Ovary (tissue), 10 donors: Measurements from ENCODE around the gene MYBPH. TPM values are rescaled to one million over a fixed set of nuclear protein-coding genes. Genes with fewer than 3 reads are reported as not detected.

ENCODE experiments used
- DNase-seq, 5 donors: peaks; one replicate each; pipeline ENCODE4 v3.0.0-alpha.2; 2019 to 2020
- H3K27ac ChIP-seq, 2 donors: fragments of 200-600 bp; one replicate each; pipeline versions ENCODE4 v1.5.1 to v1.8.0; 2019 to 2022
- H3K27me3 ChIP-seq: fragments of 200-600 bp; one replicate; pipeline ENCODE4 v1.8.0; 2022
- H3K36me3 ChIP-seq: fragments of 200-600 bp; sonication (generic); one replicate; pipeline ENCODE4 v1.5.1; 2019
- H3K4me1 ChIP-seq: one replicate; pipeline ENCODE4 v1.8.1; 2013; ENCODE audit warnings: mild to moderate bottlenecking, moderate library complexity; ENCODE audit not compliant: insufficient read depth
- H3K4me3 ChIP-seq: fragments of 200-600 bp; sonication (generic); one replicate; pipeline ENCODE4 v1.5.1; 2017
- H3K9me3 ChIP-seq, 2 donors: fragments of 200-600 bp in 1 of 2; sonication (generic) in 1 of 2; one replicate each; pipeline versions ENCODE4 v1.5.1 to v1.8.1; 2013 to 2019; ENCODE audit warnings: mild to moderate bottlenecking in 1 of 2, moderate library complexity in 1 of 2
- EP300 ChIP-seq: sonication (generic); formaldehyde crosslinking; IDR thresholded peaks from one replicate; pipeline ENCODE4 v1.6.1; 2017; ENCODE audit warnings: antibody characterized with exemption
- POLR2A ChIP-seq: fragments of 450-650 bp; IDR thresholded peaks from one replicate; pipeline ENCODE4 v1.6.1; 2017; ENCODE audit warnings: antibody characterized with exemption, mild to moderate bottlenecking, moderate library complexity
- WGBS, 3 donors: extraction: QIAGEN DNeasy Blood & Tissue Kit in 1 of 3; methylation state at CpG; one replicate each; pipeline versions ENCODE4 v1.1.5 to v1.1.7; 2013 to 2017; 5-methylcytosine and 5-hydroxymethylcytosine counted together
- intact Hi-C, 4 donors: fragments of 100-400 bp; cut with DNase I; formaldehyde crosslinking; loops; one replicate each; pipeline versions ENCODE4 v1.11.0 to v1.15.1; 2022 to 2023
- long read RNA-seq, 3 donors: library from polyadenylated mRNA in 2 of 3; unstranded in 2 of 3; transcript quantifications; one replicate each; pipeline ENCODE4 v2.0.0 and lab custom pipeline, GENCODE V29; 2021 to 2026
- polyA plus RNA-seq, 2 donors: library from polyadenylated mRNA; stranded (reverse); fragments of 200-250 nt in 1 of 2; fragments of 350-450 nt in 1 of 2; fragmentation: Illumina TruSeq in 1 of 2; extraction: RNeasy Lipid Tissue Mini Kit (QIAGEN cat#74804) in 1 of 2; gene quantifications; one replicate each; pipeline ENCODE4 v1.2.3, GENCODE V29; 2013 to 2014
- total RNA-seq, 7 donors: library from RNA; depleted of rRNA in 2 of 7; stranded (reverse); fragments of >200 nt in 2 of 7; fragmentation: NEBNext Ultra II Directional in 3 of 7; extraction: Animal tissue kit (Norgen Biotek cat#: 25700) in 3 of 7; gene quantifications; one replicate each; pipeline versions ENCODE4 v1.1.0 to v1.2.4, GENCODE V29; 2016 to 2023
- TF ChIP-seq, protein P1 (sequence below), 3 donors: fragments of 450-650 bp in 2 of 3; fragments of 200-600 bp in 1 of 3; IDR thresholded peaks; one replicate each; pipeline versions ENCODE4 v1.5.1 to v1.8.0; 2016 to 2022; ENCODE audit warnings: antibody characterized with exemption in 3 of 3, mild to moderate bottlenecking in 1 of 3
- donor health status: DM: no; HTN: no; CAD: no; lungs with moderate emphysema.
- donor health status: DM: no; HTN: no; CAD: no.
- donor health status: Bipolar disorder and iron deficiency.
- donor health status: DM: yes; HTN: yes; CAD: no.
- donor health status: DM: no; HTN: no; CAD: no.
- donor health status: DM: yes; HTN: yes; CAD: no.

The MYBPH gene, protein sequence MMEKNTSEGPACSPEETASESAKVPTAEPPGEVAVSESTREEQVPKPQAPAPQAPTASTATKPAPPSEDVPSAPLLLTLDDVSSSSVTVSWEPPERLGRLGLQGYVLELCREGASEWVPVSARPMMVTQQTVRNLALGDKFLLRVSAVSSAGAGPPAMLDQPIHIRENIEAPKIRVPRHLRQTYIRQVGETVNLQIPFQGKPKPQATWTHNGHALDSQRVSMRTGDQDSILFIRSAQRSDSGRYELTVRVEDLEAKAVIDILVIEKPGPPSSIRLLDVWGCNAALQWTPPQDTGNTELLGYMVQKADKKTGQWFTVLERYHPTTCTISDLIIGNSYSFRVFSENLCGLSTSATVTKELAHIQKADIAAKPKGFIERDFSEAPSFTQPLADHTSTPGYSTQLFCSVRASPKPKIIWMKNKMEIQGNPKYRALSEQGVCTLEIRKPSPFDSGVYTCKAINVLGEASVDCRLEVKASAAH
- total RNA-seq = under 1 TPM in 3 of 7 donors, not detected in 4; 0.10 to 0.27 (median 0.23) TPM
- polyA plus RNA-seq = under 1 TPM in 1 of 2 donors, not detected in 1; 0.04 TPM
- long read RNA-seq, donor 1 = 0 reads
- long read RNA-seq, donor 2 = 0 reads
- long read RNA-seq, donor 3 = 0 reads

DNA sequence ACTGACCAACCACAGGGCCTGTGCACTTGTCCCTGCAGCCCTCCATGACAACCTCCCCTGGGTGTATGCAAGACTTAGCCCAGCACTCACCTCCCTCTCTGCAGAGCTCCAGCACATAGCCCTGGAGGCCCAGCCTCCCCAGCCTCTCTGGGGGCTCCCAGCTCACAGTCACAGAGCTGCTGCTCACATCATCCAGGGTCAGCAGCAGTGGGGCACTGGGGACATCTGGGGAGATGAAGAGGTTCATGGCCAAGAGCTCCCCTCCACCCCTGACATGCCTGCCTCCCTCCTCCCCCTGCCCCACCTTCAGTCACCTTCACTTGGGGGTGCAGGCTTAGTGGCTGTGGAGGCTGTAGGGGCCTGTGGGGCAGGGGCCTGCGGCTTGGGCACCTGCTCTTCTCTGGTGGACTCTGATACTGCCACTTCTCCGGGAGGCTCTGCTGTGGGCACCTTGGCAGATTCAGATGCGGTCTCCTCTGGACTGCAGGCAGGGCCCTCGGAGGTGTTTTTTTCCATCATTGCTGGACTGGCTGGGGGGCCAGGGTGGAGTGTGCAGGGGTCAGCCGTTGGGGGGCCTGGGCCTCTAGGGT lies at the start of gene MYBPH:
Gene MYBPH, minus strand, starts transcription at position 590 of the 590 bp plus-strand sequence. Its CDS starts 71 bp downstream, at position 519.
- no peaks in the 10 kb centered on the region for H3K27me3 ChIP-seq
- peaks cover 2% of the 10 kb centered on the region for H3K4me1 ChIP-seq
- DNase-seq = peak in 1 of 5 donors; percentile 12
- no peak within 1 kb of the TSS for H3K4me3 ChIP-seq
- H3K9me3 ChIP-seq = no peaks in the 10 kb centered on the region
- intact Hi-C loops = no loop called here
- TF ChIP-seq, protein P1, sequence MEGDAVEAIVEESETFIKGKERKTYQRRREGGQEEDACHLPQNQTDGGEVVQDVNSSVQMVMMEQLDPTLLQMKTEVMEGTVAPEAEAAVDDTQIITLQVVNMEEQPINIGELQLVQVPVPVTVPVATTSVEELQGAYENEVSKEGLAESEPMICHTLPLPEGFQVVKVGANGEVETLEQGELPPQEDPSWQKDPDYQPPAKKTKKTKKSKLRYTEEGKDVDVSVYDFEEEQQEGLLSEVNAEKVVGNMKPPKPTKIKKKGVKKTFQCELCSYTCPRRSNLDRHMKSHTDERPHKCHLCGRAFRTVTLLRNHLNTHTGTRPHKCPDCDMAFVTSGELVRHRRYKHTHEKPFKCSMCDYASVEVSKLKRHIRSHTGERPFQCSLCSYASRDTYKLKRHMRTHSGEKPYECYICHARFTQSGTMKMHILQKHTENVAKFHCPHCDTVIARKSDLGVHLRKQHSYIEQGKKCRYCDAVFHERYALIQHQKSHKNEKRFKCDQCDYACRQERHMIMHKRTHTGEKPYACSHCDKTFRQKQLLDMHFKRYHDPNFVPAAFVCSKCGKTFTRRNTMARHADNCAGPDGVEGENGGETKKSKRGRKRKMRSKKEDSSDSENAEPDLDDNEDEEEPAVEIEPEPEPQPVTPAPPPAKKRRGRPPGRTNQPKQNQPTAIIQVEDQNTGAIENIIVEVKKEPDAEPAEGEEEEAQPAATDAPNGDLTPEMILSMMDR (IDR thresholded peaks at IDR 0.05) = no peak
- TF ChIP-seq EP300 (no peak), POLR2A (no peak)
- H3K36me3 ChIP-seq = no peaks in the 10 kb centered on the region
- 61 to 71% (median 64%) methylated on average over 5 of the region's 5 CpGs for WGBS, 3 donors
- no peak within 1 kb of the TSS for H3K27ac ChIP-seq

DNA sequence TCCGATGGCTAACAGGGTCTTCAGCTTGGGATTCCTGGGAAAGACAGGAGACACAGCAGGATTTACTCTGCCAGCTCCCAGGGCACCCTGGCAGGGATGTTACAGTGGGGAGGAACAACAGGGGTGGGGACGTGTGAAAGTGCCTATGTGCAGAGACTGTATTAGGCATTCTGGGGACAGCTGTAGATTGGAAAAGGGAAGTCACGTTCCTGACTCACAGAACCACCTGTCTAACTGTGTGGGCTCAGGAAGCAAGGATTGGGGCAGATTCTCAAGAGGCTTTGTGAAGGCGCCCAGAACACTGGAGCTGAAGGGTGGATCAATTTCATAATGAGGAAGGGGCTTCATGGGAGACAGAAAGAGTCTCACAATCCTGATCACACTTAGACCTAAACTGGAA lies 49.4 kb upstream of the MYBPH start:
- Histone ChIP-seq H3K9me3 (no peaks in the 10 kb centered on the region), H3K27ac (no peak overlapping the region), H3K27me3 (no peaks in the 10 kb centered on the region), H3K4me3 (no peak overlapping the region), H3K4me1 (no peaks in the 10 kb centered on the region), H3K36me3 (no peaks in the 10 kb centered on the region)
- TF ChIP-seq, protein P1 (IDR thresholded peaks at IDR 0.05) = no peak
- intact Hi-C loops = no loop called here
- 62 to 71% (median 67%) methylated on average over 4 of the region's 4 CpGs for WGBS, 3 donors
- DNase-seq = no peak

DNA sequence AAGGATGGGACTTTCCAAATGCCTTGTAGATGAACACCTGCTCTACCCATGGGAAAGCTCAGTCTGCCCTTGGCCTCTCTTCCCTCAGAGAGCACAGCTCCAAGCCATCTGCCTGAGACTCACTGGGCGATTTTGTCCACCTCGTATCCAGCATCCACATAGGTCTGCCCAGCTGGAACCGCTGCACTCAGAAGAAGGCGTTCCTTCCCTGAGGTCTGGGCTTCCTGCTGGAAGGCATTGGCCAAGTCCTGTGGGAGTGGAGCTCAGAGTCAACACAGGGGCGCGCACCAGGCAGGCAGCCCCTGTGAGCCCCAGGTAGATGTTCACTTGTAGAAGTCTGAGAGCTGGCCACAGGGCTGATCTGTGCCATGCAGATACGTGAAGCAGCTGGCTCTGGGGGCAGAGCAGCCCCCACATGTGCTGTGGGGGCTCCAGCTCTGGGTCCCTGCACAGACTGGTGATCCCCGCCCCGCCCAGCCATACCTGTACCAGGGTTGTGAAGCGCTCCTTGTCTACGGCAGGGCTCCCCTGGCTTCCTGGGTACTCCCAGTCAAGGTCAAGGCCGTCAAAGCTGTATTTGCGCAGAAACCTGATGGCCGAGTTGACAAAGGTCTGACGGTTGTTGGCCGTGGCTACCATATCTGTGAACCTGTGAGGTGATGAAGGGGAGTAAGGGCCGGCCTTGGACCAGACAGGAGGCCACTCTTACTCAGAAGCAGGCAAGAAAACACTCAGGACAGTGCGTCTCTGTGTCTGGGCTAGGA lies 47.6 kb upstream of the MYBPH start:
- TF ChIP-seq, protein P1 (IDR thresholded peaks at IDR 0.05) = no peak
- no peak for TF ChIP-seq EP300
- no peak for TF ChIP-seq POLR2A
- Histone ChIP-seq H3K9me3 (no peaks in the 10 kb centered on the region), H3K27ac (no peak overlapping the region), H3K36me3 (no peaks in the 10 kb centered on the region), H3K27me3 (no peaks in the 10 kb centered on the region), H3K4me3 (no peak overlapping the region), H3K4me1 (no peaks in the 10 kb centered on the region)
- 58 to 72% (median 70%) methylated on average over 18 of the region's 18 CpGs for WGBS, 3 donors
- no peak for DNase-seq
- intact Hi-C loops = no loop called here

DNA sequence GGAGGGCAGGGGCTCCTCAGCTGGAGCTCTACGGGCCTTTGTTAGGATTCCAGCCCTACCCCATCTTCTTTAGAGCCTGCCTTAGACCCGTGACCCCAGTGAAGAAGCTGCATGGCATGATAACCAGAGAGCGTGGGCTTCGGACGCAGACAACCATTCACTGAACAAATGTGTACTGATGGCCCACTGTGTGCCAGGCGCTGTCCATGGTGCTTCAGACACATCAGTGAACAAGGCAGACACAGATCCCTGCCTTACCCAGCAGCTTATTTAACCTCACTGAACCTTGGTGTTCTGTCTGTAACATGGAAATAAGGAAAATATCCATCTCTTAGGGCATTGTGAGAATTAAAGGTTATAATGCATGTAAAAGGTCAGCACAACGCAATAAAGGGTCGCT lies 44.3 kb upstream of the MYBPH start:
- Histone ChIP-seq H3K36me3 (no peaks in the 10 kb centered on the region), H3K27ac (no peak overlapping the region), H3K9me3 (no peaks in the 10 kb centered on the region), H3K4me1 (no peaks in the 10 kb centered on the region), H3K27me3 (no peaks in the 10 kb centered on the region), H3K4me3 (no peak overlapping the region)
- intact Hi-C loops = loop anchor here (2.0 to 5.0 kb wide), 5 partner anchors 93 to 183 kb away; partner anchors contain the start of gene ADORA1 (in 1 of the 4)
- no peak for DNase-seq
- TF ChIP-seq EP300 = no peak
- TF ChIP-seq, protein P1 (IDR thresholded peaks at IDR 0.05) = no peak
- no peak for TF ChIP-seq POLR2A
- 68 to 83% (median 74%) methylated on average over 8 of the region's 8 CpGs for WGBS, 3 donors
